GM12865 (cell line): ENCODE measurements around the gene SLC66A1.

Experiments
- DNase-seq: peaks from one replicate; pipeline ENCODE4 v3.0.0; 2010; ENCODE audit warnings: low read depth
- H3K4me3 ChIP-seq: 2 replicates; pipeline ENCODE4 v1.5.1; 2011; ENCODE audit warnings: mild to moderate bottlenecking, low read depth, low read length, control low read depth
- TF ChIP-seq, protein P1 (sequence below): IDR thresholded peaks from 2 replicates; pipeline ENCODE4 v1.5.1; 2011; ENCODE audit warnings: low read length, control low read depth, low read depth, inconsistent platforms; ENCODE audit not compliant: insufficient read depth; ENCODE audit errors: missing control alignments

SLC66A1 gene

GRCh38 chr1:19344831-19345230 lies 32.7 kb downstream of the SLC66A1 start:
- TF ChIP-seq, protein P1, sequence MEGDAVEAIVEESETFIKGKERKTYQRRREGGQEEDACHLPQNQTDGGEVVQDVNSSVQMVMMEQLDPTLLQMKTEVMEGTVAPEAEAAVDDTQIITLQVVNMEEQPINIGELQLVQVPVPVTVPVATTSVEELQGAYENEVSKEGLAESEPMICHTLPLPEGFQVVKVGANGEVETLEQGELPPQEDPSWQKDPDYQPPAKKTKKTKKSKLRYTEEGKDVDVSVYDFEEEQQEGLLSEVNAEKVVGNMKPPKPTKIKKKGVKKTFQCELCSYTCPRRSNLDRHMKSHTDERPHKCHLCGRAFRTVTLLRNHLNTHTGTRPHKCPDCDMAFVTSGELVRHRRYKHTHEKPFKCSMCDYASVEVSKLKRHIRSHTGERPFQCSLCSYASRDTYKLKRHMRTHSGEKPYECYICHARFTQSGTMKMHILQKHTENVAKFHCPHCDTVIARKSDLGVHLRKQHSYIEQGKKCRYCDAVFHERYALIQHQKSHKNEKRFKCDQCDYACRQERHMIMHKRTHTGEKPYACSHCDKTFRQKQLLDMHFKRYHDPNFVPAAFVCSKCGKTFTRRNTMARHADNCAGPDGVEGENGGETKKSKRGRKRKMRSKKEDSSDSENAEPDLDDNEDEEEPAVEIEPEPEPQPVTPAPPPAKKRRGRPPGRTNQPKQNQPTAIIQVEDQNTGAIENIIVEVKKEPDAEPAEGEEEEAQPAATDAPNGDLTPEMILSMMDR, result no peak
- DNase-seq, result no peak
- no peak overlapping the region for H3K4me3 ChIP-seq

GRCh38 chr1:19345391-19345790 lies 33.3 kb downstream of the SLC66A1 start:
- H3K4me3 ChIP-seq, result no peak overlapping the region
- TF ChIP-seq, protein P1, result no peak
- DNase-seq, result no peak

- no peak for DNase-seq
- H3K4me3 ChIP-seq, result no peak overlapping the region
- TF ChIP-seq, protein P1, result no peak
Observed at GRCh38 chr1:19346026-19346425, 33.9 kb downstream of the SLC66A1 start.

DNA sequence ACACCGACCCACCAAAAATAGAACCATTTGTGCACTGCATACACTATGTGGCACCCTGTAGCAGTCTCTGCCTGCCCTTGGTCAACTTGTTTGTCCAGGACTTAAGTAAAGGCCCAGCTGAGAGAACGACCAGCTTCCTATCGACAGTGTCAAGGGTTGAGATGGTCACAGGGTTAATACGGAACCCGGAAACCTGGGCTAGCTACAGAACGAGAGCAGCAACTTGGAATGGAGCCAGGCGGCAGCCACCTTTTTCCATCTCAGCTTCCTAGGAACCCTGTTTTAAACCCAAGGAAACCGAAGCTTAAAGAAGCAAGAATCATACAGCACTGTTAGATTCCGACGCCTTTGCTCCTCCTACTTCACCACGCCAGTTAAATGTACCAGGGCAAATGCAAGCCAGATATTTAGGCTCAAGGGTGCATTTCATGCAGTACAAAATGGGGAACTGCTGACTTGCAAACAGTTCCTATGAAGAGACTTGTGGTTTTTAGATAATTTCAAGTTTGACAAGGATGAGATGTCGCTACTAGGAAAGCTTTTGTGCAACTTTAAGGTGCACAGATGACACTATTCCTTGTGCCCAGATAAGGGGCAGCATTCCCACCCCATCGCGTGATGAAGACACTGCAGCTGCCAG lies 35.5 kb downstream of the SLC66A1 start:
- H3K4me3 ChIP-seq, result no peak overlapping the region
- no peak for DNase-seq
- TF ChIP-seq, protein P1, result no peak

DNA sequence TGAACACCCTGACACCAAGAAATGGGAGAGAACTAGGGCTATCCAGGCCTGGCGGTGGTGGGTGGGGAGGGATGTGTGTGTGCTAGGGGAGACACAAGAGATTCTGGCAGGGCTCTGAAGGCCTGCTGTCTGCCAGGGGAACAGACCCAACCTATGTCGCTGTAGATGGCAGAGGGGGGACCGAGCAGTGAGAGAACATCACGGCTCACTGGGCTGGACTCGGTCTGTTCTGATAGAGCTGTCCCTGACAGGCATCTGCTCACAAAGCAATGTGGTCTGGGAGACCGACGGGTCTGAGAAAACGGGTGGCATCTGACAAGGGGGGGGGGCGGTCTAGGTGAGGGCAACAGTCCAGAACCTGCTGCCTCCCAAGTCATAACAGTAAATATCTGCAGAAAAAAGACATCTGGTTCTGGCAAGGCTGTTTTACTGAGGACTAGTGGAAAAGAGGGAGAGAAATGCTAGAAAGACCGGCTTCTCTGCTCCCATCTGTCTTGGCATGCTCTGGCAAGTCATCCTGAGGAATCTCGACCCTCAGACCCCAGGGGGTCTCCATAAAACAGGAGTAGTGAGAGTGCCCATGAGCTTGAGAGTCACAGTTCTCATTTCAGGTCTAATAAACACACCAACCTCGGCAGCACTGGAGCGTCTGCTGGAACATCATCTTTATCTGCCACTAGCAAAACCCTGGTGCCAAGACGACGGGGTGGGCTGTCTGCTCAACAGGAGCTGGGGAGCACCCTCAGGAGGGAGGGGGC lies 36.5 kb downstream of the SLC66A1 start:
- TF ChIP-seq, protein P1, result no peak
- no peak overlapping the region for H3K4me3 ChIP-seq
- DNase-seq, result no peak

GRCh38 chr1:19349999-19350398 lies 37.9 kb downstream of the SLC66A1 start:
- DNase-seq, result no peak
- H3K4me3 ChIP-seq, result no peak overlapping the region
- TF ChIP-seq, protein P1, result no peak
